Fibroblast of pulmonary artery (primary cell): ENCODE measurements around the gene HOXA13.

ENCODE experiments used
- DNase-seq: peaks from one replicate; pipeline ENCODE4 v3.0.0-alpha.2; 2010; ENCODE audit warnings: low read depth
- H3K4me3 ChIP-seq: replicated peaks from 2 replicates; pipeline ENCODE4 v1.5.1; 2011; ENCODE audit warnings: low read depth, mild to moderate bottlenecking, control low read depth, low read length, moderate library complexity
- TF ChIP-seq, protein P1 (sequence below): IDR thresholded peaks from 2 replicates; pipeline ENCODE4 v1.5.1; 2011; ENCODE audit warnings: mild to moderate bottlenecking, control low read depth, low read length, inconsistent platforms; ENCODE audit errors: missing control alignments

Gene HOXA13

DNA sequence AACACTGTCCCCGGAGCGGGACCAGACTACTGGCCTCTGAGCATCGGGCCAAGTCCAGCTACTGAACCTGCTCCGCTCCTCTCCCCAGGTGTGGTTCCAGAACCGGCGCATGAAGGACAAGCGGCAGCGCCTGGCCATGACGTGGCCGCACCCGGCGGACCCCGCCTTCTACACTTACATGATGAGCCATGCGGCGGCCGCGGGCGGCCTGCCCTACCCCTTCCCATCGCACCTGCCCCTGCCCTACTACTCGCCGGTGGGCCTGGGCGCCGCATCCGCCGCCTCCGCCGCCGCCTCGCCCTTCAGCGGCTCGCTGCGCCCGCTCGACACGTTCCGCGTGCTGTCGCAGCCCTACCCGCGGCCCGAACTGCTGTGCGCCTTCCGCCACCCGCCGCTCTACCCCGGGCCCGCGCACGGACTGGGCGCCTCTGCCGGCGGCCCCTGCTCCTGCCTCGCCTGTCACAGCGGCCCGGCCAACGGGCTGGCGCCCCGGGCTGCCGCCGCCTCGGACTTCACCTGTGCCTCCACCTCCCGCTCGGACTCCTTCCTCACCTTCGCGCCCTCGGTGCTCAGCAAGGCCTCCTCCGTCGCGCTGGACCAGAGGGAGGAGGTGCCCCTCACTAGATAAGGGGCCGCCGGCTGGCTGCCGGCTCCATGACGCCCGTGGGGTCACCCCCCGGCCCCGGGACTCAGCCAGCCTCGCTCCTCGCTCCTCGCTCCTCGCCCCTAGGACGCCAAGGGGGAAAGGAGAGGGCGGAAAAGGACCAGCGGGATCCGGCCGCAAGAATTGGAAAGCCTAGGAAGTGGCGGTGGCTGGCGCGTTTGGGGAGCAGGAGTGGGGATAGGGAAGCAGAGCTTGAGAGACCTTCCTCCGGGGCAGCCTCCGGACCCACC is 46.2 kb upstream of the HOXA13 start:
- TF ChIP-seq, protein P1, sequence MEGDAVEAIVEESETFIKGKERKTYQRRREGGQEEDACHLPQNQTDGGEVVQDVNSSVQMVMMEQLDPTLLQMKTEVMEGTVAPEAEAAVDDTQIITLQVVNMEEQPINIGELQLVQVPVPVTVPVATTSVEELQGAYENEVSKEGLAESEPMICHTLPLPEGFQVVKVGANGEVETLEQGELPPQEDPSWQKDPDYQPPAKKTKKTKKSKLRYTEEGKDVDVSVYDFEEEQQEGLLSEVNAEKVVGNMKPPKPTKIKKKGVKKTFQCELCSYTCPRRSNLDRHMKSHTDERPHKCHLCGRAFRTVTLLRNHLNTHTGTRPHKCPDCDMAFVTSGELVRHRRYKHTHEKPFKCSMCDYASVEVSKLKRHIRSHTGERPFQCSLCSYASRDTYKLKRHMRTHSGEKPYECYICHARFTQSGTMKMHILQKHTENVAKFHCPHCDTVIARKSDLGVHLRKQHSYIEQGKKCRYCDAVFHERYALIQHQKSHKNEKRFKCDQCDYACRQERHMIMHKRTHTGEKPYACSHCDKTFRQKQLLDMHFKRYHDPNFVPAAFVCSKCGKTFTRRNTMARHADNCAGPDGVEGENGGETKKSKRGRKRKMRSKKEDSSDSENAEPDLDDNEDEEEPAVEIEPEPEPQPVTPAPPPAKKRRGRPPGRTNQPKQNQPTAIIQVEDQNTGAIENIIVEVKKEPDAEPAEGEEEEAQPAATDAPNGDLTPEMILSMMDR, result no peak
- no peak for DNase-seq
- H3K4me3 ChIP-seq, result no peak overlapping the region

DNA sequence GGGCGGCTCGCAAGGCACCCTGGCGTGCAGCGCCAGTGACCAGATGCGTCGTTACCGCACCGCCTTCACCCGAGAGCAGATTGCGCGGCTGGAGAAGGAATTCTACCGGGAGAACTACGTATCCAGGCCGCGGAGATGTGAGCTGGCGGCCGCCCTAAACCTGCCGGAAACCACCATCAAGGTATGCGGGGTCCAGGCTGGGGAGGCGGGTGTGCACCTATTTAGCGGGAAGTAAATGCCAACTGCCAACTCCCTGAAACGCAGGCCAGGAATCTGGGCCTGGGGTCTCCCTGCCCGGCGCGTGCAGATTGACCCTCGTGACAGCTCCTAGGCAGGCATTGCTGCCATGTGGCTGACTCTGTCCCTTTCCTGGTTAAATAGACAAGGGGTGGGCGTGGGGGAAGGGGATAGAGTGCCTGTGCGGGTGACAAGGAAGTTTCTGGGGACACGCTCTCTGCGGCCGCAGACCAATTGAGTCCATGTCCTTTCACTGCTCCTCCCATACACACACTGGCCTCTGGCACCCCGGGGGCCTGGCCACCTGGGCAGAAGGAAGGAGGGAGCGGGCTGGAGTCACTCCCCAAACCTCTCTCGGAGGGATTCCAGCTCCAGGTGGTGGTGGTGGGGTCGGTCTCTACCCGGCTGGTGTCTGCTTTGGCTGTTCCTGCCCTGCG is 45.4 kb upstream of the HOXA13 start:
- H3K4me3 ChIP-seq, result no peak overlapping the region
- TF ChIP-seq, protein P1, result no peak

DNA sequence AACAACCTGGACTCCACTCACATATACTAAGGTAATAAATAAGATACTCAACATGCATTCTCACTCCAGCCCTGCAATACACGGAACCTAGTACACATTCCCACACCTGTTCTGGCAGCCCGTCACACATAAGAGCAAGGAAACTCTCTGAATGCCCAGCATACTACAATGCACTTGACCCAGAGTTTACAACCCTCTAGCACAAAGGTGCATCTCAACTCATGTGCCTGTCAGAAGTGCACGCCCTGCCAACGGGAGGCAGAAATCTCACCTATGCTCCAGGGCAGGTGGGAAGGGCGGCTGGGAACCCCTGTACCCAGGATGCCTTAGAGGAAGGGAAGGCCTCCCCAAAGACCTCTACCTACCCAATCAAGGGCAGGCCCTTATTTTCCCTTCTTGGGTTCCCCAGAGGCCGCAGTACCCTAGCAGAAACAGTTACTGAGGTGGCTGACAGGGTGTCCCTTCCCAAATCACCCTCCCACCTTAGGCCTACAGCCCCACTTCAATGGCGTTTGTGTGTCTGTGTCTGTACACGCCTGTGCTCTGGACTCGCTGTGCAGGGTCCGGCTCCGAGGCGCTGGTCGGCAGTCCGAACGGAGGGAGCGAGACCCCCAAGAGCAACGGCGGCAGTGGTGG is 44.7 kb upstream of the HOXA13 start:
- DNase-seq, result no peak
- TF ChIP-seq, protein P1, result no peak
- no peak overlapping the region for H3K4me3 ChIP-seq

More for the DNA sequence above, 45.4 kb upstream of the HOXA13 start:
- no peak for DNase-seq

DNA sequence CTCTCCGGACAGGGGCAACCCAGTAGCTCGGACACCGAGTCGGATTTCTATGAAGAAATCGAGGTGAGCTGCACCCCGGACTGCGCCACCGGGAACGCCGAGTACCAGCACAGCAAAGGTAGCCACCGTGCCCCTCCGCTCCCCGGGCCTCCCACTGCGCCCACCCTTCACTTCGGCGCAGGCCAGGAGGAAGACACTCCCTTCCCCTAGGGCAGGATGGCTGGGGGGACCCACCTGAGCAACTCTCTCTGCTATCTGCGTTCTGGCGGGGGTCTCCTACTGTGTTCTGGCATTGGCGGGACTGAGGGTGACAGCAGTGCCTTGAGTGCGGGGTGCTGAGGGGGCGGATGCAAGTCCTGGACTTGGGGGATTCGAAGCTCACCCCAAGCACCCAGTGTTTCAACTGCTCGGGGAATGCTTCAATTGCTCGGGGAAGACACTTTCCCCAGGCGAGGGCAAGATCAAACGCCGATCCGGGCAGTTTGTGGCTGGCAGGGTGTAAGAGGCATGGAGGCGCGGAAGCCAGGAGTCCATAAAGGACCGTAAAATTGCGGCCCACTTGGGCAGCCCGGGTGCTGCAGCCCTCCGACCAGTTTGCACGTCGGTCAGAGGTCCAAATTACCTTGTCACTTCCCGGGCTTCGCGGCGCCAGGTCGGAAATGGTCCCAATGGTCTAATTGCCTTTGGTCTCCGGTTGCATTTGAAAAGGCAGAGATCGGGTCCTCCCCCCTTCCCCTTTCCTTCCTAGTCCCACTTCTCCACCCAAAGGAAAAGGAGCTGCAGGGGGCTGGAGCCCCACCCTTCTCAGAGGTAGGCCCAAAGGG is 43.7 kb upstream of the HOXA13 start:
- H3K4me3 ChIP-seq, result no peak overlapping the region
- TF ChIP-seq, protein P1, result no peak
- no peak for DNase-seq

DNA sequence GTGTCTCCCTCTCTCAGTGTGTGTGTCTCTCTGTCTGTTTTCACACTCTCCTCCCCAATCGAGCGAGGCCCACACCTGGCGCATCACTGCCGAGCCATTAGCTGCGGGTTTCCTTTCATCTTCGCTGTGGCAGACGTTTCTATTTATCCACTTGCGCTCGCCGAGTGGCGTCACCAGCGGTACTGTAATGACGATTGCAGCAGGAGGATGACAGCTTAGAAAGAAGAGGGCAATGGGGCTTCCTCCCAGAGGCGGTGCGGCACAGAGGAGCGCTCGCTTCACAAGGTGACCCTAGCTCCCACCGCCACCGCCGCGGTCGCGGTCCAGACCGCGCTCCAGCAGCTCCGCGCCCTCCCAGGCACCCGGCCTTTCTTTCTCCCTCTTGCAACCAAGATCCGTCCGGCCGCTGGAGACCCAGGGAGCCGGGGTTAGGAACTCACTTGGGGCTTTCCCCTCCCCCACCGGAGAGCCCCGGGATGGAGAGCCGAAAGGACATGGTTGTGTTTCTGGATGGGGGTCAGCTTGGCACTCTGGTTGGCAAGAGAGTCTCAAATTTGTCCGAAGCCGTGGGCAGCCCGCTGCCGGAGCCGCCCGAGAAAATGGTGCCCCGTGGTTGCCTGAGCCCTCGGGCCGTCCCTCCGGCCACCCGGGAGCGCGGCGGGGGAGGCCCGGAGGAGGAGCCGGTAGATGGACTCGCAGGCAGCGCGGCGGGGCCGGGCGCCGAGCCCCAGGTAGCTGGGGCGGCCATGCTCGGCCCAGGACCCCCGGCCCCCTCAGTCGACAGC is 42.9 kb upstream of the HOXA13 start, which contains the start of gene EVX1:
Gene EVX1, plus strand, starts transcription at position 248 of the 785 bp plus-strand sequence. Its CDS starts 229 bp downstream, at position 477.
- no peak for DNase-seq

More for the DNA sequence above, 42.9 kb upstream of the HOXA13 start, which contains the start of gene EVX1:
- TF ChIP-seq, protein P1, result no peak
- H3K4me3 ChIP-seq, result no peak within 1 kb of the TSS
